CD4-positive, alpha-beta T cell treated with Interleukin-12 subunit alpha and Interleukin-12 subunit beta, for 1 hour (primary cell): ENCODE data around the gene SH2D5.
"Not testable (repeated sequence)": the region's sequence is repeated elsewhere in the genome, so short reads cannot be mapped to it uniquely, and the experiment has no call there.

Source experiments
- DNase-seq: peaks from one replicate; pipeline ENCODE4 v3.0.0-alpha.2; 2020

The SH2D5 gene

DNA sequence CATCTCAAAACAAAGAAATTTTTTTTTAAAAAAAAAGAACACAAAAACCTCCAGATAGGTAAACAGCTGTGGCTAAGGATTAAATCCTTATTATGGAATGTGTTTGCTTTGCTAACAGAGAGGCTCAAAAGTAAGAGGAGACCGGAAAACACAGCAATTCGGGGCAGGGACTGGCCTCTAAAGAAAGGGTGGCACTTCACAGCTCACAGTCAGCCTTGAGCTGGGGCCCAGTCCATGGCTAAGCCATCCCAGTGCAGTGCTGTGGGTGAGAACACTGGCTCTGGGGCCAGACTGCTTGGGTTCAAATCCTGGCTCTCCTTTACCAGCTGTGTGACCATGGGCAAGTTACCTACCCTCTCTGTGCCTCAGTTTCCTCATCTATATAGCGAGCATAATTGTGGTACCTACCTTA lies 42.9 kb downstream of the SH2D5 start:
- DNase-seq: no peak

DNA sequence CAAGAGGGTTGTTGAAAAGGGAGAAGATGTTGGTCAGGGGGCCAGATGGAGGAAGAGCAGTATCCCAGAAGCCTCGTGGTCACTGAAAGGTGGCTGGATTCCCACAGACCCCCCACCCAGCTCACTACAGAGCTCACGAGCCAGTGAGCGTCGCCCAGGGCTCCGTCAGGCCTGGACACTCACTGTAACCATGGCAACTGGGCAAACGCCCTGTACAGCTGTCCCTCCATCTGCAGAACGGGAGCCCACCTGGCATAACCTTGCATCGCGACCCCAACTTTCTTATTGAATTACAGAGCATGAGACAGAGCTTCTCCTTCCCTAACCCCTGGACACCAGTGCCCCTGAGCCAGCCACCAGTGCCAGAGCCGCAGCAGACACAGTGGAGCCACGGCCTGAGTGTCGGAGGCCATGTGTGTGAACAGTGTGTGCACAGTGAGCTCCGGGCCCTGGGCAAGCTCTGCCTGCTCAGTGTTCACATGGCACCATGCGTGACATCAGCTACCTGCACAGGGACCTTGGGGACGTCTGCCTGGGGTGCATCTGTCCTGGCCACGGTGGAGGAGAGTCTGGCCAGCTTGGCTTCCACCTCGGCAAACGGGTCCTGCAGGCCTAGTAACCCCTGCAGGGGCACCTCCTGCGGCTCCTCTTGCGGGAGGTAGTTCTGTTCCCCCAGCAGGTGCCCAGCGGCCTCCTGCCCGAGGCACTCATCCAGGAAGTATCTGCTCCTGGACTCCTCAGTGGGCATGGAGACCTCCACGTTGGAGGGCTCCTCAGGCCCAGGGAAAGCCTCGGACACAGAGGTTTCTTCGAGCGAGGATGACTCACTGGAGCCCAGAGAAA lies 45.4 kb downstream of the SH2D5 start:
- no peak for DNase-seq

DNA sequence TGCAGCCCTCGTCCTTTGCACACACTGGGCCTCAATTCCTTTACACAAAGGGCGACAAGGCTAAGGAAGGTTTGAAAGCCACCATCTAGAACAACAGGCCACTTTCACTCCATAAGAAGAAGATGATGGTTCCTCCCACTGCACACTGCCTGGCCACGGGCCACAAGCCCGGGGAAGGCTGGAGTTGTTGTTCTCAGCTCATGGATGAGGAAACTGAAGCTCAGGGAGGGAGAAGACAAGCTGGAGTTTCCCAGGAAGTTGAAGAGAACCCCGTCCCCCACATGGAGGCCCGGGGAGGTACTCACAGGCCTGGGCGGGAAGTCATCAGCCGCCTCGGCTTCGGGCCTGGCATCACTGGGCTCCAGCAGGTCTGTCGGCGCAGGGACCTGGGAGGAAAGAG lies 46.8 kb downstream of the SH2D5 start:
- DNase-seq: no peak

DNA sequence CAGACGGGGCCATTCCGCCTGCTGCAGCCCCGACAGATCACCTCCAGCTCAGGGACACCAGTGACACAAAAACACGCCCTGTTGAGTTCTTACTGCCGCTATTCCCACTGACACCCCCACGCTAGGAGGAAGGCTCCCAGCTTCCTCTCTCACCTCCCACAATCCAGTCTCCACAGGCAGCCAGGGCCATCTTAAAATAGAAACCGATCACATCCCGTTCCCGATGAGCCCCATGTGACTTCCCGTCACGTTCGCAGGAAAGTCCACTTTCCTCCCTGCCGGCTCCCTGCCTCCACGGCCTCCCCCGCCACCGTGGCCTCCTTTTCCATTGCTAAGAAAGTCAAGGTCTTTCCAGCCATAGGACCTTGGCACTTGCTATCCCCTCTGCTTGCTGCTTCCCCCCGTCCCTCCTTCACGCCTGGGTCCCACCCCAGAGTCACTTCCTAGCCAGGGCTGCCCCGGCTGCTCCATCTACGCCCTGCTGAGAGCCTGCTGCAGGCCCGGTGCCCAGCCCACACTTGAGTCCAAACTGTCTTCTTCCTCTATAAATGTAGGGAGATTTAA lies 47.3 kb downstream of the SH2D5 start:
- DNase-seq: no peak

DNA sequence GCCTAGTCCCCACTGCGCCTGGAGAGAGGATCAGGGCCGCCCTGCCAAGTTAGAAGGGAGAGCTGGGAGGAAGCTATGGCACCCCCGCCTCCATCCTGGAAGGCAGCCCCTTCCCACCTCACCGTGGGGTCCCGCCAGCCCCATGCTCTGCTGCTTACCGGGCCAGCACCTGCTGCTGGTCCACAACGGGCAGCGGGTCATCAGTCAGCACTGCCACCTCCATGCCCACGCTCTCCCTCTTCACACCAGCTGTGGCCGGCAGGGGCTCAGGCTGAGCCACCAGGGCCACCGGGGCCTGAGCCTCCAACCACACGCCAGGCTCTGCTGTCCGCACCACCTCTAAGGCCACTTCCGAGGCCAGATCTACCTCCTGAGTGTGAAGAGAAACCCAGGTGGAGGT lies 47.9 kb downstream of the SH2D5 start:
- no peak for DNase-seq

DNA sequence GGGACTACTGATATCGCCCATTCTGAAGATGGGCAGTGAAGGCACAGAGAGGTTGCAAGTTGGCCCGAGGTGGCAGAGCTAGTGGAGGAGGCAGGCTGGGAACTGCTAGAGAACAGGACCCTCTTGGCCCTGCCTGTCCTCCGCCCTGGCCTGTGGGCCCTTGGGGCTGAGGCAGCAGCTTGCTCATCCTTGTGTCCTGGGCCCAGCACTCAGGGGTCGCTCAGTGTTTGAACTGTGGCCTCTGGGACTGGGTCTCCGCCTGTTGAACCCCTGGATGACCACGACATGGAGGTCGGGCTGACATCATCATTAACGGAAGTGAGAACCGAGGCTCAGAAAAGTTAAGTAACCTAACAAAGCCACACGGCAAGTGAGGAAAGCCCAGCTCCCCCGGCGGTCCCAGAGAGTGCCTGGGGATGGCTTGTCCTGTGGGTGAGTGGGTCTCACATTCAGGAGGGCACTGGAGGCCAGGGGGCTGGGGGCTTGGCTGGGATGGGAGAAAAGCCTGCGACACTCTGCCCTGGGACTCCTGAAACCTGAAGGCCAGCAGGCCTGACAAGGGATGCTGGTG lies 48.4 kb downstream of the SH2D5 start:
- DNase-seq: no peak

DNA sequence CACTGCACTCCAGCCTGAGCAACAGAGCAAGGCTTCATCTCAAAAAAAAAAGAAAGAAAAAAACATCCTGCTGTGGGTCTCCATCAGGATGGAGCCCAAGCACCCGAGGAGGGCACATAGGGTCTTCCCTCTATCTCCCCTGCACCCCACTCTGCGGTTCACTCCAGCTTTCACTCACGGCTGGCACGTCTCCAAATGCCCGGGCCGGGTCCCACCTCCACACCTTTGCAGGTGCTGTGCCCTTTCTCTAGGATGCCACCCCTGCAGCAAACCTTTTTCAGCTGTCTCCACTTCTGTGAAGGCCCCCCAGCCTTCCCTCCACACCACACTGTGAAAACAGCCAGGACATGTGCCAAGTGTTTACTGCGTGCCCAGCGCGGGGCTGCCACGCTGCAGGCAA lies 48.9 kb downstream of the SH2D5 start:
- DNase-seq: no peak

DNA sequence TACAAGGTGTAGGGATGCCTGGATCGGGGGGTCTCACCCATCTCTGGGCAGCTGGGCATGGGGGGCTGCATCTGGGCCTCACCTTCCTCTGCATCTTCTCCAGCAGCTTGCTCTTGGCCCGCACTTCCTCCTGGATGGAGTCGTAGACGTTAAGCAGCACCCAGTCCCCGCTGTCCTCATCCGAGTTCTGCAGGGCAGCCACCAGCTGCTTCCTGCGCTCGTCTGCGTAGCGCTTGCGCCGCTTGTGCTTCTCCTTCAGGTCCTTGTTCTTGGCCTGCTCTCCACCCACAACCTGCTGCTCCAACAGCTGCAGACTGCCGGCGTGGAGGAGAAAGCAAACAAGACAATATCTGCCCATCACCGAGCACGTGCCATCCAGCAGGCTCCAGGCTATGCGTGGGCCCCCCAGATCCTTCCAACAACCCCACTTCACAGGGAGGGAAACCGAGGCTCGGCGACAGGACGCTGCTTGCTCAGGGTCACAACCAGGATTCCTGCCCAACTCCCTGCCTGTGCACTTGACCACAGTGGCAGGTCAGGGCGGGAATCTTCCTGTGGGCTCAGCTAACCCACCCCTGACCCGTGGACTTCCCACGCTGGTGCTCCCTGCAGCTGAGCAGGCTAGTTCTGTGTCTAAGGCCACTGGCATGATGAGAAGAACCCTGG lies 49.8 kb downstream of the SH2D5 start:
- DNase-seq: no peak

DNA sequence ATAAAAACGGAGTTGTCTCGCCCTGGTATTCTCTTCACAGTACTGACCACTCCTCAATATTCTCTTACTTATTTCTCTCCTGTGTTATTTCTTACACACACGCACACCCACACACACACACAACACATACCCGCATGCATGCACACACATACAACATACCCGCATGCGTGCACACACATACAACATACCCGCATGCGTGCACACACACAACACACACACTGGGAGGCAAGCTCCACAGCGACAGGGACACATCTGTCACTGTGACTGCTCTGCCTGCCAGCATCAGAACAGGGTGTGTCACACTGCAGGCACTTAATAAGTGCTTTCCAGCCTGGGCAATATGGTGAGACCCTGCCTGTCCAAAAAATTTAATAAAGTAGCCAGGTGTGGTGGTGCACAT lies 50.5 kb downstream of the SH2D5 start:
- DNase-seq: no peak

DNA sequence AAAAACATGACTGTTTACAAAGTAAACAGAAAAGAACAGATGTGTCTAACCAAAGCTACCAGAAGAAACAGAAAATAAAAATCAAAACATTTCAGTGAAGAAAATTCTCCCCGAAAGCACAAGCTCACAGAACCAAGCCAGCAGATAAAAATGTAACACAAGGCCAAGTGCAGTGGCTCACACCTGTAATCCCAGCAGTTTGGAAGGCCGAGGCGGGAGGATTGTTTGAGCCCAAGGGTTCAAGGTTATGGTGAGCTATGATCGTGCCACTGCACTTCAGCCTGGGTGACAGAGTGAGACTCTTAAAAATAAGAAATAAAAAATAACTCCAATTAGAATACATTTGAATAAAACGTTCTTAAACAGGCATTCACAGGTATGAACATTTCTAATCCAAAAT lies 52.2 kb downstream of the SH2D5 start:
- DNase-seq: no peak

DNA sequence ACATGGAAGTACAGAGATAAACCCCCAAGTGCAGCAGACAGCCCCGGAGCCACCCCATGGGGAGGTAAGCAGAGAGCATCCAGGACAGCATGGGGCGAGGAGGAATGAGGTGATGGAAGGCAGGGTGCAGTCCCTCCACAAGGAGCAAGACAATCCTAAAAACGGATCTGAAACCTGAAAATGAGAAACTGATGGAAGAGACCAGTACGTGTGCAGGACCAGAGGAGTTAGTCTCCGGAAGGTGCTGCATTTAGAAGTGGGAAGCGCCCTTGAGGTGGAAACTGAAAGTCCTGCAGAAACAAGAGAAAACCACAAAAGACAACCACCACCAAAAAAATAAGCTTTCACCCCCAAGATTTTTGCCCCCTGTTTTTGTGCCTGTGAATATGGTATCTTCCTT lies 53.9 kb downstream of the SH2D5 start:
- DNase-seq: peak; percentile 15

DNA sequence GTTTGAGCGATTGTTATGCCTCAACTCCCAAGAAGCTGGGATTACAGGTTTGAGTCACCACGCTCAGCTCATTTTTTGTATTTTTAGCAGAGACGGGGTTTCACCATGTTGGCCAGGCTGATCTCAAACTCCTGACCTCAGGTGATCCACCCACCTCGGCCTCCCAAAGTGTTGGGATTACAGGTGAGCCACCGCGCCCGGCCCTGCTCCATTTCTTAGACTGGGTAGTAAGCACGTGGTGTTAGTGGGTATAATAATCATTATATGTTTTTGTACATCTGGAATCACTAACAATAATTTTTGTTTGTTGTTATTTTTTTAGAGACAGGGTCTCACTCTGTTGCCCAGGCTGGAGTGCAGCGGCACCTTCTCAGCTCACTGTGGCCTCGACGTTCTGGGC lies 58.9 kb downstream of the SH2D5 start:
- not testable (repeated sequence) for DNase-seq

DNA sequence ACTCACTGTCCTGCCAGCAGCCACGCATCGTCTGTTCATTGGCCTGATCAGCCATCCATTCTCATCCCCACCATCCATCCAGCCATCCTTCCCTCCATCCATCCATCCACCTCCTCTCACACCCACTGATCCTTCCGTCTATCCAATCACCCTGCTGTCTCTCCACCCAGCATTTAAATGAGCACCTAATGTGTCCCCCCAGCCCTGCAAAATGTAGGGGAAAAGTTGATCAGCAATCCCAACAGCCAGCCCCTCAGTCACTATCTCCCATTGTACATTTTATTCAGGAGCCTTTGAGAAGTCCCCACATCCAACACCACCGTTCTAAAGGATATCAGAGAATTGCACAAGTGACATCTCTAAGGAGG lies 60.3 kb downstream of the SH2D5 start:
- no peak for DNase-seq

DNA sequence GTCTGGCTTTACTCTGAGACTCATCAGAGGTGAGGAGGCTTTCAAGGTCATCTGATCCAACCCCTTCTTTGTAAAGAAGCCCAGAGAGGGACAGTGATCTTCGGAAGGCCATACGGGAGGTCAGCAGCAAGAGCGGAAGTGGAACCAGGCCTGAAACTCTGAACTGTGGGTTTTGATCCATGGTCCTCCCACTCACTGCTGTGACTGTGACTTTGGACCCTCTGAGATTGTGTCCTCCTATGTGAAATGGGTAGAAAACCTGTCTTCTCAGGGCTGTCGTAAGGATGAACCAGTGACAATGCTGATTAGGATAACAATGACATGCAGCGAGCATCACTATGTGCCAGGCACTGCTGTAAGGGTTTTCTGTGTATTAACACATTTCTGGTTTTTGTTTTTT lies 61.6 kb downstream of the SH2D5 start:
- DNase-seq: no peak
